ENCODE data around the gene DLG2. TPM values are rescaled to one million over a fixed set of nuclear protein-coding genes. Genes with fewer than 3 reads are reported as not detected.

Gene DLG2
- total and polyA plus RNA-seq, 4 donors: 0.30 to 5.5 (median 0.68) TPM

DNA sequence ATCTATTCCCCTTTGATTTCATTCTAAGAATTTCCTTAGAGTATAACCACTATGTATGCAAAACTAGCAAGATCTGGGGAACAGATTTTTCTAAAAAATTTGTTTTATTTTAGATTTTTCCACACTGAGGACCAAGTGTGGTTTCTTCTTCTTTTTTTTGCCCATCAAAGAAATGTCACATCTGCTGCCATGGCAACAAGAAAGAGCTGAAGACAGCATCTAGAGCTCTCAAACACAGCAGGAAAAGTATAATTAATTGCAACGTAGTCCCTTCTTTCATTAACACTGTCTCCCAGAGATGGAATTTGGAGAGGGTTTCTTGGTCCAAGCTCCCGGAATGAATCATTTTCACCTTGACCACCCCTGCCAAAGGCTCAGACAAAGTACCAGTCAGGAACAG is 2084.3 kb downstream of the DLG2 start:
- H3K9me3 ChIP-seq (ENCODE audit: control insufficient read depth in 4 of 4, low read length in 3 of 4): no peaks in the 10 kb centered on the region
- H3K4me1 ChIP-seq (ENCODE audit: control insufficient read depth in 4 of 4, insufficient read depth in 4 of 4, low read length in 3 of 4): no peaks in the 10 kb centered on the region
- H3K27me3 ChIP-seq (ENCODE audit: control insufficient read depth in 4 of 4, insufficient read depth in 4 of 4, low read length in 3 of 4): no peaks in the 10 kb centered on the region
- H3K9ac ChIP-seq (ENCODE audit: low read depth in 1 of 2, low read length in 2 of 2): no peak overlapping the region
- H3K4me3 ChIP-seq (ENCODE audit: low read depth in 1 of 3, low read length in 3 of 3): no peak overlapping the region
- 90% methylated on average over 2 of the region's 2 CpGs for WGBS
- no peak overlapping the region for H3K27ac ChIP-seq (ENCODE audit: low read depth in 1 of 2, low read length in 2 of 2)
- no peaks in the 10 kb centered on the region for H3K36me3 ChIP-seq (ENCODE audit: control insufficient read depth in 4 of 4, insufficient read depth in 3 of 4, low read depth in 1 of 4, low read length in 3 of 4)
- TF ChIP-seq MAX (IDR thresholded peaks at IDR 0.05) (no peak), SP1 (IDR thresholded peaks at IDR 0.05) (no peak), EGR1 (IDR thresholded peaks at IDR 0.05; ENCODE audit: low read depth in 2 of 2) (no peak), FOXA1 (IDR thresholded peaks at IDR 0.05) (no peak), JUND (IDR thresholded peaks at IDR 0.05) (no peak), HNF4G (IDR thresholded peaks at IDR 0.05) (no peak), RXRA (IDR thresholded peaks at IDR 0.05) (no peak), HNF4A (conservative IDR thresholded peaks at IDR 0.05) (no peak), TAF1 (conservative IDR thresholded peaks at IDR 0.05) (no peak), FOXA2 (IDR thresholded peaks at IDR 0.05) (no peak), YY1 (IDR thresholded peaks at IDR 0.05) (no peak)
- TF ChIP-seq, protein P1, sequence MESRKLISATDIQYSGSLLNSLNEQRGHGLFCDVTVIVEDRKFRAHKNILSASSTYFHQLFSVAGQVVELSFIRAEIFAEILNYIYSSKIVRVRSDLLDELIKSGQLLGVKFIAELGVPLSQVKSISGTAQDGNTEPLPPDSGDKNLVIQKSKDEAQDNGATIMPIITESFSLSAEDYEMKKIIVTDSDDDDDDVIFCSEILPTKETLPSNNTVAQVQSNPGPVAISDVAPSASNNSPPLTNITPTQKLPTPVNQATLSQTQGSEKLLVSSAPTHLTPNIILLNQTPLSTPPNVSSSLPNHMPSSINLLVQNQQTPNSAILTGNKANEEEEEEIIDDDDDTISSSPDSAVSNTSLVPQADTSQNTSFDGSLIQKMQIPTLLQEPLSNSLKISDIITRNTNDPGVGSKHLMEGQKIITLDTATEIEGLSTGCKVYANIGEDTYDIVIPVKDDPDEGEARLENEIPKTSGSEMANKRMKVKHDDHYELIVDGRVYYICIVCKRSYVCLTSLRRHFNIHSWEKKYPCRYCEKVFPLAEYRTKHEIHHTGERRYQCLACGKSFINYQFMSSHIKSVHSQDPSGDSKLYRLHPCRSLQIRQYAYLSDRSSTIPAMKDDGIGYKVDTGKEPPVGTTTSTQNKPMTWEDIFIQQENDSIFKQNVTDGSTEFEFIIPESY (IDR thresholded peaks at IDR 0.05): no peak
- TF ChIP-seq, protein P2, sequence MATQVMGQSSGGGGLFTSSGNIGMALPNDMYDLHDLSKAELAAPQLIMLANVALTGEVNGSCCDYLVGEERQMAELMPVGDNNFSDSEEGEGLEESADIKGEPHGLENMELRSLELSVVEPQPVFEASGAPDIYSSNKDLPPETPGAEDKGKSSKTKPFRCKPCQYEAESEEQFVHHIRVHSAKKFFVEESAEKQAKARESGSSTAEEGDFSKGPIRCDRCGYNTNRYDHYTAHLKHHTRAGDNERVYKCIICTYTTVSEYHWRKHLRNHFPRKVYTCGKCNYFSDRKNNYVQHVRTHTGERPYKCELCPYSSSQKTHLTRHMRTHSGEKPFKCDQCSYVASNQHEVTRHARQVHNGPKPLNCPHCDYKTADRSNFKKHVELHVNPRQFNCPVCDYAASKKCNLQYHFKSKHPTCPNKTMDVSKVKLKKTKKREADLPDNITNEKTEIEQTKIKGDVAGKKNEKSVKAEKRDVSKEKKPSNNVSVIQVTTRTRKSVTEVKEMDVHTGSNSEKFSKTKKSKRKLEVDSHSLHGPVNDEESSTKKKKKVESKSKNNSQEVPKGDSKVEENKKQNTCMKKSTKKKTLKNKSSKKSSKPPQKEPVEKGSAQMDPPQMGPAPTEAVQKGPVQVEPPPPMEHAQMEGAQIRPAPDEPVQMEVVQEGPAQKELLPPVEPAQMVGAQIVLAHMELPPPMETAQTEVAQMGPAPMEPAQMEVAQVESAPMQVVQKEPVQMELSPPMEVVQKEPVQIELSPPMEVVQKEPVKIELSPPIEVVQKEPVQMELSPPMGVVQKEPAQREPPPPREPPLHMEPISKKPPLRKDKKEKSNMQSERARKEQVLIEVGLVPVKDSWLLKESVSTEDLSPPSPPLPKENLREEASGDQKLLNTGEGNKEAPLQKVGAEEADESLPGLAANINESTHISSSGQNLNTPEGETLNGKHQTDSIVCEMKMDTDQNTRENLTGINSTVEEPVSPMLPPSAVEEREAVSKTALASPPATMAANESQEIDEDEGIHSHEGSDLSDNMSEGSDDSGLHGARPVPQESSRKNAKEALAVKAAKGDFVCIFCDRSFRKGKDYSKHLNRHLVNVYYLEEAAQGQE (IDR thresholded peaks at IDR 0.05): no peak
- TF ChIP-seq, protein P3, sequence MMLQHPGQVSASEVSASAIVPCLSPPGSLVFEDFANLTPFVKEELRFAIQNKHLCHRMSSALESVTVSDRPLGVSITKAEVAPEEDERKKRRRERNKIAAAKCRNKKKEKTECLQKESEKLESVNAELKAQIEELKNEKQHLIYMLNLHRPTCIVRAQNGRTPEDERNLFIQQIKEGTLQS (IDR thresholded peaks at IDR 0.05): no peak
- TF ChIP-seq, protein P4, sequence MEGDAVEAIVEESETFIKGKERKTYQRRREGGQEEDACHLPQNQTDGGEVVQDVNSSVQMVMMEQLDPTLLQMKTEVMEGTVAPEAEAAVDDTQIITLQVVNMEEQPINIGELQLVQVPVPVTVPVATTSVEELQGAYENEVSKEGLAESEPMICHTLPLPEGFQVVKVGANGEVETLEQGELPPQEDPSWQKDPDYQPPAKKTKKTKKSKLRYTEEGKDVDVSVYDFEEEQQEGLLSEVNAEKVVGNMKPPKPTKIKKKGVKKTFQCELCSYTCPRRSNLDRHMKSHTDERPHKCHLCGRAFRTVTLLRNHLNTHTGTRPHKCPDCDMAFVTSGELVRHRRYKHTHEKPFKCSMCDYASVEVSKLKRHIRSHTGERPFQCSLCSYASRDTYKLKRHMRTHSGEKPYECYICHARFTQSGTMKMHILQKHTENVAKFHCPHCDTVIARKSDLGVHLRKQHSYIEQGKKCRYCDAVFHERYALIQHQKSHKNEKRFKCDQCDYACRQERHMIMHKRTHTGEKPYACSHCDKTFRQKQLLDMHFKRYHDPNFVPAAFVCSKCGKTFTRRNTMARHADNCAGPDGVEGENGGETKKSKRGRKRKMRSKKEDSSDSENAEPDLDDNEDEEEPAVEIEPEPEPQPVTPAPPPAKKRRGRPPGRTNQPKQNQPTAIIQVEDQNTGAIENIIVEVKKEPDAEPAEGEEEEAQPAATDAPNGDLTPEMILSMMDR (IDR thresholded peaks at IDR 0.05; ENCODE audit: low read depth, low read length, missing input control): no peak
- no peak for DNase-seq (ENCODE audit: low spot score)

DNA sequence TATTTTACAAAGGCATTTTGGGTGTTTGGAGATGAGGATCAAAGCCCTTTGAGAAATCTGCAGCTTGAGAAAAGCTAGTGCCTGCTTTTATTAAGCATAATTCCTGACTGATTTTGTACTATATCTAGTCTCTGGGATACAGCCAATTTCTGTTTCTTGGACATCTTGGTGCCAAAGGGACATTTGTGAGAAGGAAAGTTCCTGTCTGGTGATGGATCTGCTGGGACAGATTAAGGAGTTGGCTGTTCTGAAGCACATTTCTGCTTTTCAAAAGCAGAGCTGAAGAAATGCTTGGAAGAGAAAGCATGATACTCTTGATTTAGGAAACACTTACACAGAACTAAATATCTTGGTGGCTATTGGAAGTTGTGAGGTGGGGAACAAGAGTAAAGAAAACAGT is 2086.4 kb downstream of the DLG2 start:
- Histone ChIP-seq H3K9ac (ENCODE audit: low read depth in 1 of 2, low read length in 2 of 2) (no peak overlapping the region), H3K27me3 (ENCODE audit: control insufficient read depth in 4 of 4, insufficient read depth in 4 of 4, low read length in 3 of 4) (no peaks in the 10 kb centered on the region), H3K4me3 (ENCODE audit: low read depth in 1 of 3, low read length in 3 of 3) (no peak overlapping the region), H3K4me1 (ENCODE audit: control insufficient read depth in 4 of 4, insufficient read depth in 4 of 4, low read length in 3 of 4) (no peaks in the 10 kb centered on the region), H3K27ac (ENCODE audit: low read depth in 1 of 2, low read length in 2 of 2) (no peak overlapping the region), H3K36me3 (ENCODE audit: control insufficient read depth in 4 of 4, insufficient read depth in 3 of 4, low read depth in 1 of 4, low read length in 3 of 4) (no peaks in the 10 kb centered on the region), H3K9me3 (ENCODE audit: control insufficient read depth in 4 of 4, low read length in 3 of 4) (no peaks in the 10 kb centered on the region)
- no peak for DNase-seq (ENCODE audit: low spot score)
- TF ChIP-seq, protein P4 (IDR thresholded peaks at IDR 0.05; ENCODE audit: low read depth, low read length, missing input control): no peak
- no peak for TF ChIP-seq TAF1 (conservative IDR thresholded peaks at IDR 0.05)
- TF ChIP-seq RXRA (IDR thresholded peaks at IDR 0.05): no peak
- TF ChIP-seq SP1 (IDR thresholded peaks at IDR 0.05): no peak
- TF ChIP-seq YY1 (IDR thresholded peaks at IDR 0.05): no peak
- TF ChIP-seq HNF4A (conservative IDR thresholded peaks at IDR 0.05): no peak
- TF ChIP-seq MAX (IDR thresholded peaks at IDR 0.05): no peak
